CD4-positive, alpha-beta T cell treated with Interleukin-21 for 1 hour (primary cell): ENCODE measurements around the gene TRIP6.

Experiments
- DNase-seq: peaks from one replicate; pipeline ENCODE4 v3.0.0-alpha.2; 2020

Gene TRIP6

GRCh38 chr7:100867040-100867775 is at the start of gene TRIP6:
Gene TRIP6, plus strand, starts transcription at chr7:100867387. Its CDS starts 111 bp downstream, at chr7:100867498.
- peak; percentile 52 for DNase-seq

GRCh38 chr7:100818366-100818765 is 48.8 kb upstream of the TRIP6 start:
- no peak for DNase-seq

- no peak for DNase-seq
Observed at GRCh38 chr7:100818825-100819224, 48.4 kb upstream of the TRIP6 start.

GRCh38 chr7:100819586-100819985 is 47.6 kb upstream of the TRIP6 start:
- no peak for DNase-seq

GRCh38 chr7:100822236-100823139 is 44.7 kb upstream of the TRIP6 start:
- no peak for DNase-seq

- no peak for DNase-seq
Observed at GRCh38 chr7:100823140-100823525, 44.1 kb upstream of the TRIP6 start.

GRCh38 chr7:100823534-100823933 is 43.7 kb upstream of the TRIP6 start:
- DNase-seq = no peak

GRCh38 chr7:100824499-100825214 is 42.5 kb upstream of the TRIP6 start:
- DNase-seq = no peak

- no peak for DNase-seq
Observed at GRCh38 chr7:100825215-100825671, 41.9 kb upstream of the TRIP6 start.

- no peak for DNase-seq
Observed at GRCh38 chr7:100825751-100826513, 41.3 kb upstream of the TRIP6 start.

- no peak for DNase-seq
Observed at GRCh38 chr7:100826514-100827329, 40.5 kb upstream of the TRIP6 start.

- DNase-seq = no peak
Observed at GRCh38 chr7:100827330-100828226, 39.6 kb upstream of the TRIP6 start, which contains the start of gene EPHB4. Gene EPHB4, minus strand, starts transcription at chr7:100827523. Its CDS starts 493 bp downstream, at chr7:100827030.

GRCh38 chr7:100829150-100829716 is 38.0 kb upstream of the TRIP6 start:
- no peak for DNase-seq

- DNase-seq = no peak
Observed at GRCh38 chr7:100830396-100830795, 36.8 kb upstream of the TRIP6 start.

GRCh38 chr7:100832281-100832633 is 34.9 kb upstream of the TRIP6 start:
- DNase-seq = no peak

GRCh38 chr7:100835903-100836811 is 31.0 kb upstream of the TRIP6 start:
- no peak for DNase-seq

- no peak for DNase-seq
Observed at GRCh38 chr7:100836812-100837098, 30.4 kb upstream of the TRIP6 start.

GRCh38 chr7:100837099-100837836 is 29.9 kb upstream of the TRIP6 start:
- DNase-seq = peak; percentile 81
